Fibroblast of lung (primary cell): ENCODE results near the gene KLHL29.

Experiments used
- CTCF ChIP-seq, 2 donors: IDR thresholded peaks in 1 of 2; conservative IDR thresholded peaks in 1 of 2; 1 replicate in 1 of 2; 2 replicates in 1 of 2; pipeline ENCODE4 v1.5.1; 2011 to 2012; ENCODE audit warnings: low read length in 2 of 2, control low read depth in 1 of 2, inconsistent platforms in 1 of 2, low read depth in 1 of 2, mild to moderate bottlenecking in 1 of 2
- EZH2 ChIP-seq: IDR thresholded peaks from 2 replicates; pipeline ENCODE4 v1.5.1; 2012; ENCODE audit warnings: low read length, control low read depth, mild to moderate bottlenecking; ENCODE audit errors: missing control alignments

- TF ChIP-seq CTCF (conservative IDR thresholded peaks at IDR 0.05 in 1 of 2, IDR thresholded peaks at IDR 0.05 in 1 of 2; ENCODE audit: low read depth in 1 of 2, low read length in 2 of 2), result no peak
- no peak for TF ChIP-seq EZH2
These were observed 284.6 kb downstream of the KLHL29 start for GRCh38 chr2:23669413-23670244.
